NCI-H128 (cell line): ENCODE results near the gene KMT2D.
"Not testable (repeated sequence)": the region's sequence is repeated elsewhere in the genome, so short reads cannot be mapped to it uniquely, and the experiment has no call there.

ENCODE experiments used
- DNase-seq: peaks from one replicate; lab custom pipeline; 2025; ENCODE audit not compliant: unreplicated experiment; lab: John Stamatoyannopoulos, UW

Gene KMT2D

DNA sequence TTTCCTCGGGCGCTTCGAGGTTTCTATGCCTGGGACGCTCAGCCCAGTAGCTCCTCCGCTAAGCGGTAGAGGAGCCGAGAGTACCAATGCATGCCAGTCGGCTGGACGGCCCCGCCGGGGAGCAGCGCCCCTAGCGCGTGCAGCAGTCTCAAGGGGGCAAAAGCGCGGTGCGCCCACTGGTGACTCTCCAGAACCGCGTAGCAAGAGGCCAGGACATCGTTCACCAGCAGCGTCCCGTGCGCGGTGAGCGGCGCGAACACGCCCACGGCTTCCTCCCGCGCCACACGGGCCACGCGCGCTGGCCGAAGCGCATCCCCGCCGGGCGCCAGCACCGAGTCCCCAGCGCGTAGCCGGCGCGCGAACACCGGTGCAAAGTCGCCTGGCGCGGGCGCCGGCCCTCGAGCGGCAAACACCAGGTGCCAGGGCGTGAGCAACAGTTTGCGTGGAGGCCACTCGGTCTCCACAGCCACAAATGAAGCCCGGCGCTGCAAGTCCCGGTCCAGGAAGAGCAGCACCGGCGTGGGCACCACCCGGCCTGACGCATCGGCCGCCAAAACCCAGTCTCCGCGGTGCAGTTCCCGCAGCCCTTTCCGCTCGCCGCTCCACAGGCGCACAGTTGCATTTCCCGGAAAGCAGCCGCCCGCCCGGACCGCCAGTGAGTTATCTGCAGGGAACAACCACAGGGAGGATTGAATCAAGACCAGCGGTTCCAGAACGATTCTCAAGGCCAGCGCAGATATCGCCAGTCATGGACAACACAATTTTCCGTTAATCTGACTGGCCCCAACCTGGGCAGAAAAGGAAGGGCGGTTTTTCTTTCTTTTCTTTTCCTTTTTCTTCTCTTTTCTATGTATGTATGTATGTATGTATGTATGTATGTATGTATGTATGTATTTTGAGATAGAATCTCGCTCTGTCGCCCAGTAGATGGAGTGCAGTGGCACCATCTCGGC is 29.5 kb upstream of the KMT2D start:
- DNase-seq = peak; percentile 17

DNA sequence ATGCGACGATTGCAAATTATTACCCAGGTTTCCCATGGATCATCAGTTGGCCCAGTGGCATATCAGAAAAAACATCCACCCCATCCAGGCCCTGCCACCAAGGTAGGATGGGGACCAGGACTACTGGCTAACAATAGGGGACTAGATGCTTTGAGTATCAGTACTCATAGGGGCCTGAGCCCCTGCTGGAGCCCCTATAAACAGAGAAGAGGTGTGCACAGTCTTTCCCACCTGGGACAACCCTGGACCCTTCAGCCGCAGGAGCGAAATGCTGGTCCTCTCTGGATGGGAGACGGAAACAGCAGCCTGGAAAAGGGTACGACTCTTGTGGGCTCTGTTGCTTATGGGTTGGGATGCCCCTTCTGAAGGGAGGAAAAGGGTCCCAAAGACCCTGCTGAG is 28.3 kb upstream of the KMT2D start:
- no peak for DNase-seq

DNA sequence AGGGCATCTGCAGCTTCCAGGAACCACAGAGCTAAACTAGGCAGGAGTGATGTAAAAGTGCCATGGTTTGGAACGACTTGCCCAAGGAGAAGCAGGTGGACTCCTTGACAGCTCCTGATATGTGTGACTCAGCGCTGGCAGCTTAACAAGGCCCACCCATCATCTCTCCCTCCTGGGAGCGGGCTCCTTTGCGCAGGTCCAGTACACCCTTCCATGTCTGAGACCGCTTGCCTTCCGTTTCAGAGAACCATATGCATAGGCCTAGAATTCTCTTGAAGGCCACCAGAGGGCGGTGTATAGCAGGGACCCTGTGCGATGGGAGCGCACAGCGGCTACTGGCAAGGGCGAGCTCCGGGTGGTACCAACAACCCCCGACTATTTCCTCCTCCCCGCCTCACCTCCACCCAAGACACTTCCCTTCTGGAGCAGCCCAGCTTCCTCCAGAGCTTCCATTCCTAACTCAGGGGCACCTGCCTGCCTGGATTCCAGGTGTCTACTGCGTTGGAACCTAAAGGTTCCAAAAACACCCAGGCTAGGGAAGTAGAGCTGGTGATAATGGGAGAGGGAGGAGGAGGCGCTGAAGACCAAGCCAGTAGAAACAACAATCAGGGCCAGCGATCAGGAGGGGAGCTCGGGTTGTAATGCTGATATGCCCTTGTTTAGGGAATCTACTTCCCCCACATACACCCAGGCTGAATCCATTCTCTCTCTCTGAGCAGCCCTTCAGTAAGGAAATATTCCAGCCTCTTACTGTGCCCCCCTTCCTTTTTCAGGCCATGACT is 27.7 kb upstream of the KMT2D start:
- DNase-seq = peak; percentile 76

DNA sequence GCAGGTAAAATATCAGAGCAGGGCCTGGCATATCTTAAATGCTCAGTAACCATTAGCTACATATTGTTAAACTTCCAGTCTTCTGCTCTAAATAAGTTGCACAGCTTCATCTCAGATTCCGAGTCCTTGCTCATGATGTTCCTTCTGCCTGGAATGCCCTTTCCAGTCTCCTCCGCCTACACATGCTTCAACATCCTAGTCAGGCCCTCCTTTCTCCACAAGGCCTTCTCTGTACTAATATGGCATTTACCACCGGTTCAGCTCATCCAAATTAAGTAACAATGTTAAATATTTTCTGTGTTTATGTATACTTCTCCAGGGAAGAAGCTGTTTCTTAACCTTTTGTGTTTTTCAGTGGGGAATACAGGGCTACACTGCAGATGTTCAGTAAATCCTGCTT is 25.5 kb upstream of the KMT2D start:
- DNase-seq = no peak

DNA sequence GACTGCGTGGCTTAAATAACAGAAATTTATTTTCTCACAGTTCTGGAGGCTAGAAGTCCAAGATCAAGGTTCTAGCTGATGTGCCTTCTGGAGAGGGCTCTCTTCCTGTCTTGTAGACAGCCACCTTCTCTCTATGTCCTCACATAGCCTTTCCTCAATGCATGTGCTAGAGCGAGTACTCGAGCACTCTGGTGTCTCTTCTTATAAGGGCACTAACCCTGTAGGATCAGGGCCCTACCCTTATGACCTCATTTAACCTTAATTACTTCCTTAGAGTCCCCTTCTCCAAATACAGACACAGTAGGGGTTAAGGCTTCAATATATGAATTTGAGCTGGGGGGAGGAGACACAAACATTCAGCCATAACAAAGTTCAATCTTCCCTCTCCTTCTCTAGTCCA is 23.8 kb upstream of the KMT2D start:
- DNase-seq = no peak

DNA sequence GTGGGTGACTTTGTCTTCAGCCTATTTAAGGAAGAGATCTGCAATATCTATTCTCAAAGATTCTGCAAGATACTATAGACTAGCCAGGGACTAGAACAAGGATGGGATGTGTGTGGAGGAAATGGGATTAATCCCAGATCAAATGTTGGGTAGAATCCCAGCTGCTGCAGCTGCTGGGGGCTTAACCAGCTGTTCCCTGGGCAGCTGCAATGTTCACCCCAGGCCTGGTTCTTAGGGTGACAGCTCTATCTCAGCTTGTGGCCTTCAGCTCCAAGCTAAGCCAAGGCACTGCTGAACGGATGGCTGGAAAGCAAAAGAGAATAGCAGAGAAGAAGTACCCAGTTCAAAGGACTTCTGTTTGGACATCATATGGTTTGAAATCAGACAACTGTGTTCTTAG is 19.2 kb upstream of the KMT2D start:
- no peak for DNase-seq

DNA sequence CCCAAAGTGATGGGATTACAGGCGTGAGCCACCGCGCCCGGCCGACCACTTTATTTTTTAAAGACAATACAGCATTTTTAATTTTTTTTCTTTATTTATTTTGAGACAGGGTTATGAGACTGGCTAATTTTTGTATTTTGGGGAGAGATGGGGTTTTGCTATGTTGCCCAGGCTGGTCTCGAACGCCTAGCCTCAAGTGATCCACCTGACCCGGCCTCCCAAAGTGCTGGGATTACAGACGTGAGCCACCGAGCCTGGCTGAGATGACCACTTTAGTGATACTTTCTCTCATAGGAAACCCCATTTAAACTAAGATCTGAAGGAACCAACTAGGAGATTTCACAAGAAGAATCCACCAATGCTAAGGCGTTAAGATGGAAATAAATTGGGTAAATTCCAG is 10.4 kb upstream of the KMT2D start:
- no peak for DNase-seq

DNA sequence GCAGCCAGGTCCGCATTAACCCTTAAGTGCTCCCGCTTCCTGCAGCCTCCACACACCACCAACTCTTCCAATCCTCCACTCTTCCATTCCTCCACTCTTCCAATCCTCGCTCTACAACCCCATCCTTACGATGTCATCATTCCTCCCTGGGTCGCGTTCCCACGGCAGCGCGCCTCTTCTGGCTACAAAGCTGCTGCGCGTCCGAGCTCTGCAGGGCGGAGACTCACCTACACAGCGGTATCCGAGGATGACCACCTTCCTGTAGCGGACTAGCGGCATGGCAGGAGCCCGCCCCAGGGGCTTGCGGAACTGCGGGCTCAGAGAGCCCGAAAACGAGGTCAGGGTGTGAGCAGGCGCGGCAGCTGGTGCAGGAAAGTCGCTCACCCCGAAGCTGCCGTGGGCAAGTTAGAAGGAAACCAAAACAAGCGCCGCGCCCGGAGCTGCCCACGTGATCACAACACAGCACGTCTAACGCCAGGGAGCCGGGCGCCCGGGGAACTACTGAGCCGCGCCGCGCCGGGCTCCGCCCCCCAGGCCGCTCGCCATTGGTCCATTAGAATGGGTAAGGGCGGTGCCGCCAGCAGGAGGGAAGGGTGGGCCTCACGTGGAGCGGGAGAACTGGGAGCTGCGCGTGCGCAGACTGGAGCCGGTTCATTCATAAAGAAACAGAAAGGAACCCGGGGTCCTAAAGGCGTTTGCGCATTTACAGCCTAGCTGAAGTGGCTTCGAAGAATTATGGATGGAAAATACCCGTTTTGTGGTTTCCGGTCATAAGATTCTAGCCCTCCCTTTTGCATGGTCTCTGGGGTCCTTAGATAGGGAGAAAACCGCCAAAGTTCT is 9.1 kb upstream of the KMT2D start, which contains the start of gene RHEBL1:
Gene RHEBL1 (minus strand): TSS at position 473 of the 840 bp plus-strand sequence. CDS start 194 bp downstream, at position 279.
- DNase-seq = peak; percentile 94

DNA sequence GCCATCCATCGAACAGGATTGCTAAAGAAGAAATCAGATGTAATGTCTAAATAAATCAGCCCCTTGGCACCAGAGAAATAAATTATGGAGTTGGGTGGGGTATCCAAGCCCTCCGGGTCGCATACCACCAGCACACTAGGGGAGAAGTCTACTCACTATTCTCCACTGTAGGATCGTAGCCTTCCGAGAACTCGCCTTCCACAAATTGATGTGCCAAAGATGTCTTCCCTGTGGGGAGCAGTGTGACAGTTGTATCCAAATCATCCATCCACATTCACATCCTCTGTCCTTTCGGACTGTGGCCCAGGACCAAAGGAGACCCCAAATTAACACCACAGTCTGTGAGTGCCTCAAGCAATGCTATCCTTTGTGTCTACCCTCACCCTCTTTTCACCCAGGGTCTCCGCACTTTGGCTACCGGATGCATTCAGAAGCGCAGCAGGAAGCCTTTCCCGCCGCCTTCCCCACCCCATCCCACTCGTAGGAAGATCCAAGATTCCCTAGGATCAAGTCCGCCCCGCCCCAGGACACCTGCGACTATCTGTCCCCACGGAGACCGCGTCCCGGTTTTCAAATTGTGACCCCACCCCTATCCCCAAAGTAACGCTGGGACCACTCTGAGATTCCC is 8.4 kb upstream of the KMT2D start:
- DNase-seq = no peak

DNA sequence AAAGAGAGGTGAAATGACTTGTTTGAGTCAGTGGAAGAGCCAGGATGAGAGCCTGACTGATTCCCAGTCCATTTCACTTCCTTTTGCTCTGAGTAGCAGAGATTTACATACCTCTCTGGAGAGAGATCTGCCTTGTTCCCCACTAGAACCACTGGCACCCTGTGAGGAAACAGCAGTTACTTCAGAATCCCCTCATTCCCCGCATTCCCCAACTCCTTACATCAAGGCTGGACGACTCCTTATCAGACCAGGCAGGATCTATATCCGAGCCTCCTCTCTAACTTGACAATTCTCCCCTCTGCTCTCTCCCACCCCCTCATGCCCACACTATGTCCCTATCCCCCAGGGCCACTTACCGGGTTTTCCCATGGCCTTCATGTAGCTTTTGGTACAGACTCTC is 5.5 kb upstream of the KMT2D start:
- DNase-seq = no peak

DNA sequence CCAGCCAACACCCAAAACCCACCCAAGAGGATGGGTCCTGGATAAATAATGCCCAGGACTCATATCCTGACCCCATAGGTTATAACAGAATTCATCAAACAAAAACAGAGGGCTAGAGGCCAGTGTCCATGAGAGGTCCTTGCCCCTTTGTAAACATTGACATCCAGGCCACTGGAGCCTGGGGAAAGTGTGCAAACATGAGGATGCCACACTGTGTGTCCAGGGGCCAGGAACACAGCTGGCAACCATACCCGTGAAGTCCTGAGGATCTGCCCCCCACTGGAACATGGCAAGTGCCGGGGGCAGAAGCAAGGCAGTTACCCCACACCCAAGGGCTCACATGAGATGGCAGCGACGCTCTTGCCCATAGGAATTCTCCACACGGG is 4.2 kb upstream of the KMT2D start:
- no peak for DNase-seq

DNA sequence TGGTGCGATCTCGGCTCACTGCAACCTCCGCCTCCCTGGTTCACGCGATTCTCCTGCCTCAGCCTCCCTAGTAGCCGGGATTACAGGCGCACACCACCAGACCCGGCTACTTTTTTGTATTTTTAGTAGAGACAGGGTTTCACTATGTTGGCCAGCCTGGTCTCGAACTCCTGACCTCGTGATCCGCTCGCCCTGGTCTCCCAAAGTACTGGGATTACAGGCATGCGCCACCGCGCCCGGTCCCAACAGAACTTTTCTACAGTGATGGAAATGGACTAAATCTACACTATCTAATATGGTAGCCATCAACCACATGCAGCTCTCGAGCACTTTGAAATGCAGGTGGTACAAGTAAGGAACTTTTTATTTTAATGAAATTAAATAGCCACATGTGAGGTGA is 1.3 kb upstream of the KMT2D start:
- not testable (repeated sequence) for DNase-seq

DNA sequence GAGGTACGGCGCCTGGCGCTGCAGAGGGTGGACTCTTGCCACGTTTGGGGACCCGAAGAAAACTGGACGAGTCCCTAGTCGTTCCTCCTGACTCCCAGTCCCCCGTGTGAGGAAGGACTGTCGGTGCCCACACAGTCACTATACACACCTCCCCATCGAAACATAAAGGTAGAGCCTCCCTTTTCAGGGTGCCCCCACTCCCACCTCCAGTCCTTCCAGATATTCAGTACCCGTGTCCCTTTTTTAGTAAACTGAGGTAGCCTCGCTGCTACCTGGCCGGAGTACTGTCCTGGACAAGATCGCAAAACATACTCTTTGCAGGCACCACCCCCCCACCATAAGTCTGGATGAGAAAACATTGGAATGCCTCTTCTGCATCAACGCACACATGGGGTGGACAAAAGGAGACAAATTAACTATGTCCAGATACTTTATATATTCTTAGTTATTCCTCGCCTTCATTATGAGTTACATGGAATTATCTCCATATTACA is 610 bp upstream of the KMT2D start:
- no peak for DNase-seq

DNA sequence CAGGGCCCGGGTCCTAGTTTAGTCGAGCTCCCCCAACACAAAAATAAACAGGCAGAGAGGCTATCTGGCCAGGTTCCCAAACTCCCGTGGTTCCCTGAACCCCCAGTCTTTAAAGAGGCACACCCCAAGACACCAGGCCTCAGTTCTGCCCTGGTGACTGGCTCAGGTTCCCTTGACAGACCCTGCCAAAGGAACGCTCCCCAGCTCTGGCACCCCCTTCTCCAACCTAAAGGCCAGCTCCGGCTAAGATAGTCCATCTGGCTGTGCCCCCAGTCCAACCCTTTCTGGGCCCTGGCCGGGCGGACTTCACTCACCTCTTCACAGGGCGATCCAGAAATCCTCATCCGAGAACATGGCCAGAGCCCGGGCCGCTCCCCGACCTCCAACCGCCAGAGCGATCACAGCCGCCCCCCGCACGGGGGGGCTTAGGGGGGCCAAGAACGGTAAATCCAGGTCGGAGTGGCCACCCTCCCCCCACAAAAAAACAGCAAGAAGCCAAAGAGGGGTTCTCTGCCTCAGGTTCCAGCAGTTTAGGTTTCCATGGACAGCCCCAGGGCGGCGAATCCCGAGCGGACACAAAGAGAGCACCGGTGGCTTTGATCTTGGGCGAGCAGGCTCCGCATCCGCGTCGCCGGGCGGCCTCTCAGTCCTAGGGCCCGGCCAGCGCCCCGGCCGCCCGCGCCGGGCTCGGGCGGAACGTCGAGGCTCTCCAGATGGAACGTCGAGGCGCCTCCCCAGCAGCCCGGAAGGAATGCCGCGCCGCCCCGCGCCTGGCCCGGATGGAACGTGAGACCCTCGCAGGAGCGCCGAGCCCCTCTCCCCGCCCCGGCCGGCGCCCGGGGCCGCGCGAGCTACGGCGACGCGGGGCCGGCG is 1.1 kb downstream of the KMT2D start:
- DNase-seq = no peak

DNA sequence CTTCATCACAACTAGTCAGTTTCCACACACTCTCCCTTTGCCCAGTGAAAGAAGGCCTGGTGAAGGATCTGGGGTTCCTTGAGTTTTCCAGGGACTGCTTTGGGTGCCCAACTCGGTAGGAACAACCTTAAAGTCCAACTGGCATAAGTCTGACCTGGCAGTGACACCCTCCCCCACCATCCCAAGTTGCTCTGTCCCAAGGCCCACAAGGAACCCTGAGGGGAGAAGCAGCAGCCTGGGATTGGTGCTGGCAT is 1.6 kb downstream of the KMT2D start:
- no peak for DNase-seq

DNA sequence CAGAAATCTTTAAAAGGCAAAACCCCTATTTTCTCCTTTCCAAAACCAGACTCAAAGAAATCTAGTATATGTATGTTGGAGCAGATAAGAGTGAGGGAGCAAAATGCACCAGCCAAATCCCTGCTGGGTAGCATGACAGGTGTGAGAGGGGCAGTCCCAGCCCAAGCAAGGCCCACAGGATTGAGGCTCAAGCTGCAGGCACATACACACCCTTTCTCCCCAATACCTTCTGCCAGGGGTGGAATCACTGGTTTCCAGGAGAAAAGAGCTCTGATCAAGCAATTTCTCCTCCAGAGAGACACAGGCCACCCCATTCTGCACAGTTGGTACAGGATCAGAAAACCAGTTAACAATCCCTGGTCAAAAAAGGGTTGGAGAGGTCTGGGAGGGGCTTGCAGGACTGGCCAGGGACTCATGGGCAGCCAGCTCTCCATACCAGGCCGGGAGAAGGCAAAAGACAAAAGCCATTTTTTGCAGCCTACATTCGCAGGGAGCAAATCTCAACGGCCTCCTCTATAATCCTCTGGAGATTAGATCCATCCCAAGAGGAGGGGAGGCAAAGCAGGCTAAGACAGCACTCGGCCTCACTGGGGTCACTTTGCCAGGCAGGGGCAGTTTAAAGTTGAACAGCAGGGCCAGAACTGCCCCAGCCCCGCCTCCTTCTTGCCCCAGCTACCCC is 2.1 kb downstream of the KMT2D start:
- no peak for DNase-seq

DNA sequence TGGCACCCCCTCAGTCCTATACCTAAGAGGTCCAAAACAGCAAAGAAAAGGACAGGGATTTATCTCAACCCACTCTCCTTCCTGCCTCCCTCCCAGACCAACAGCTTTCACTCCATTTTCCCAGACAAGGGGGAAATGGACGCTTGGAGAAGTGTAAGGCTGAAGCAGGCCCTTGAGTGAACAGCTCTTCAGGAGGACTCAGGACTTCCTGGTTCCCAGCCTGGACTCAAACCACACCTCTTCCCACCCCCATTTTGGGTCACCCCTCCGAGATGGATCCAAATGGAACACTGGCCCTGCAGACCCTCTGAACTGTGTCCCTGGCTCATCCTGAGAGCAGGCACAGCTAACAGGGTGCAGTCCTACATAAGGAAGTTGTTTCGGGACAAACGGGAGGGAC is 2.7 kb downstream of the KMT2D start:
- no peak for DNase-seq

DNA sequence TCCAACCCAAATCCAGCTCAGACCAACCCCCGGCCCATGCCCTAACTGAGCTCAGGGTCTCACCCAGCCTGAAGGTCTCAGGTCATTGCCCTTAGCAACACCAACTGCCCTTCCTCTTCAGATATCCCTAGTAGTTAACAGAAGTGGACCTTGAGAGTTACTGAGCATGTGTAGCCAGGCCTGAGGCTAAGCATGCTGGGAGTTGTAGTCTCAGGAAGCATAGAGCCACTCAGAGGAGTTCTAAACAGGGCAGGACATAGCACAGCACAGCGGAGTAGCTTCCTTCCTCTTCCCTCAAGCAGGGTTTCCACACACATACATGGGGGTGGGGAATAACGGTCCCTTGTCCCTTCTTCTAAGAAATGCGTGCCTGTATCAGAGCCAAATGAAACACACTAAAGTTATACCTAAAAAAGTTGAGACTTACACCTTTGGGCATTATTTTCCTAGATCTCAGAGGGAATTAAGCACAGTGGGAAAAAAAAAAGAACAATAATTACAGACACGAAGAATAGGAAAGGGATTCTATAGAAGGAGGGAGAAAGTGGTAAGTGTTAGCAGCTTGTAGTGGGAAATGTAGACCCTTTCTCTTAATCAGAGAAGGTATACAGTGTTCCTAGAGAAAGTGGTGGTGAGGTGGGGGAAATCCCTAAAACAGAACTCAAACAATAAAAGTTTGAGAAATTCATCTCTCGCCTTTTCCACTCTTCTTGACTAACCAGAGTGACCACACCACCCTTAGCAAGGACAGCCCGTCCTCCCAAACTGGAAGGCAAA is 4.4 kb downstream of the KMT2D start:
- no peak for DNase-seq

DNA sequence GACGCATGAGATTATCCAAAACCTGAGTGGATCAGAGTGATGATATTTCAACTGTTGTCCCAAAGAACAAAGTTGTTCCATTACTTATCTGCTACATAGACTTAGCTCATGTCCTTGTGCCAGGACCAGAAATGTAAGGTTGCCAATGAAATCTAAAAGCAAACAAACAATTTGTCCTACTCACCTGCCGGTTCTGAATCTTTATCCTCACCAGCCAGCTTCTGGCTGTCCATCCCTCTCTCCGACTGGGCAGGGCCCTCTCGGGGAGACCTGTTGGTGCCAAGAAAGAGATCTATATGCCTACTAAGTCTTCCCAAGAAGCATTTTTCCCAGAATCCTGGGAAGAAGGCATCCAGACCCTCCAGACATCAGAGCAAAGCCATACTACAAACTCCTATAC is 5.5 kb downstream of the KMT2D start:
- DNase-seq = no peak
